Activated naive CD4-positive, alpha-beta T cell (primary cell): ENCODE measurements around the gene GNA15.

Experiments used
- DNase-seq, 4 experiments: peaks; one replicate each; lab custom pipeline; 2025; lab: John Stamatoyannopoulos, UW

GNA15 gene

GRCh38 chr19:3208317-3209207, 72.7 kb downstream of the GNA15 start:
- DNase-seq: no peak

GRCh38 chr19:3210347-3211017, 74.6 kb downstream of the GNA15 start:
- peak; percentile 24 to 69 (median 54) for DNase-seq

- no peak for DNase-seq
Measured at GRCh38 chr19:3211191-3211590, 75.4 kb downstream of the GNA15 start.

- DNase-seq: no peak
Measured at GRCh38 chr19:3213159-3213558, 77.3 kb downstream of the GNA15 start.
